Trophoblast cell (in vitro differentiated cells and primary cell): ENCODE measurements around the gene USP13.

Source experiments
- DNase-seq, 2 donors: peaks; one replicate each; pipeline ENCODE4 v3.0.0-alpha.2; 2016
- H2AFZ ChIP-seq: 2 replicates; pipeline ENCODE4 v1.6.1; 2013; ENCODE audit warnings: low read length, moderate library complexity, mild to moderate bottlenecking; ENCODE audit not compliant: insufficient read depth, poor library complexity
- H2AK5ac ChIP-seq: 2 replicates; pipeline ENCODE4 v1.6.1; 2013; ENCODE audit warnings: mild to moderate bottlenecking, low read length
- H2BK120ac ChIP-seq: 2 replicates; pipeline ENCODE4 v1.6.1; 2013; ENCODE audit warnings: low read length, mild to moderate bottlenecking, moderate library complexity; ENCODE audit not compliant: insufficient read depth, poor library complexity
- H2BK12ac ChIP-seq: 2 replicates; pipeline ENCODE4 v1.6.1; 2013; ENCODE audit warnings: mild to moderate bottlenecking, low read length, moderate library complexity
- H2BK5ac ChIP-seq: 2 replicates; pipeline ENCODE4 v1.6.1; 2013; ENCODE audit warnings: low read length, low read depth, moderate library complexity, mild to moderate bottlenecking; ENCODE audit not compliant: poor library complexity
- H3K14ac ChIP-seq: 2 replicates; pipeline ENCODE4 v1.6.1; 2013; ENCODE audit warnings: mild to moderate bottlenecking, low read length
- H3K18ac ChIP-seq: 2 replicates; pipeline ENCODE4 v1.6.1; 2013; ENCODE audit warnings: mild to moderate bottlenecking, low read length
- H3K23ac ChIP-seq: 2 replicates; pipeline ENCODE4 v1.6.1; 2013; ENCODE audit warnings: low read length
- H3K27ac ChIP-seq: 2 replicates; pipeline ENCODE4 v1.5.1; 2013; ENCODE audit warnings: low read depth, mild to moderate bottlenecking, inconsistent platforms, low read length, moderate library complexity
- H3K27me3 ChIP-seq: 2 replicates; pipeline ENCODE4 v1.6.1; 2013; ENCODE audit warnings: inconsistent platforms, mild to moderate bottlenecking, low read length, moderate library complexity; ENCODE audit not compliant: insufficient read depth
- H3K36me3 ChIP-seq, 2 experiments: 1 replicate in 1 of 2; 2 replicates in 1 of 2; pipeline ENCODE4 v1.6.1; 2013; ENCODE audit warnings: low read length in 2 of 2, mild to moderate bottlenecking in 2 of 2, moderate library complexity in 1 of 2; ENCODE audit not compliant: insufficient read depth in 2 of 2, control insufficient read depth in 1 of 2
- H3K4ac ChIP-seq: 2 replicates; pipeline ENCODE4 v1.6.1; 2013; ENCODE audit warnings: low read depth, mild to moderate bottlenecking, low read length, moderate library complexity
- H3K4me1 ChIP-seq, 2 experiments: 1 replicate in 1 of 2; 2 replicates in 1 of 2; pipeline ENCODE4 v1.6.1; 2013; ENCODE audit warnings: low read length in 2 of 2, mild to moderate bottlenecking in 2 of 2, moderate library complexity in 1 of 2; ENCODE audit not compliant: insufficient read depth in 2 of 2, control insufficient read depth in 1 of 2
- H3K4me2 ChIP-seq: 2 replicates; pipeline ENCODE4 v1.6.1; 2013; ENCODE audit warnings: inconsistent platforms, mild to moderate bottlenecking, low read length, moderate library complexity
- H3K4me3 ChIP-seq: 2 replicates; pipeline ENCODE4 v1.5.1; 2013; ENCODE audit warnings: mild to moderate bottlenecking, low read depth, low read length, inconsistent platforms
- H3K79me1 ChIP-seq: one replicate; pipeline ENCODE4 v1.6.1; 2013; ENCODE audit warnings: low read length
- H3K79me2 ChIP-seq: 2 replicates; pipeline ENCODE4 v1.6.1; 2013; ENCODE audit warnings: low read length, mild to moderate bottlenecking; ENCODE audit not compliant: control insufficient read depth, insufficient read depth, poor library complexity
- H3K9ac ChIP-seq: 2 replicates; pipeline ENCODE4 v1.6.1; 2013; ENCODE audit warnings: mild to moderate bottlenecking, low read length
- H3K9me3 ChIP-seq: 2 replicates; pipeline ENCODE4 v1.6.1; 2013; ENCODE audit warnings: low read depth, mild to moderate bottlenecking, control low read depth, inconsistent platforms, low read length; ENCODE audit not compliant: insufficient read depth
- H4K12ac ChIP-seq: 2 replicates; pipeline ENCODE4 v1.6.1; 2013; ENCODE audit warnings: low read depth, mild to moderate bottlenecking, low read length, moderate library complexity
- H4K8ac ChIP-seq: 2 replicates; pipeline ENCODE4 v1.6.1; 2013; ENCODE audit warnings: low read depth, mild to moderate bottlenecking, low read length, moderate library complexity
- H4K91ac ChIP-seq: one replicate; pipeline ENCODE4 v1.6.1; 2013; ENCODE audit warnings: low read depth, mild to moderate bottlenecking, low read length, moderate library complexity
- WGBS: extraction: QIAGEN DNeasy Blood & Tissue Kit; methylation state at CpG from one replicate; pipeline ENCODE4 v1.1.7; 2013; ENCODE audit warnings: missing lambda C conversion rate; ENCODE audit not compliant: insufficient read length, insufficient coverage; ENCODE audit errors: extremely low coverage; 5-methylcytosine and 5-hydroxymethylcytosine counted together

Gene USP13

GRCh38 chr3:179738998-179739397 lies 86.2 kb downstream of the USP13 start:
- Histone ChIP-seq H3K36me3 (peaks cover 2 to 3% of the 10 kb centered on the region in 2 experiments), H3K79me2 (no peaks in the 10 kb centered on the region), H3K14ac (no peak overlapping the region), H2BK12ac (no peak overlapping the region), H3K27me3 (no peaks in the 10 kb centered on the region), H4K91ac (no peak overlapping the region), H3K4me2 (no peak overlapping the region), H2AK5ac (no peak overlapping the region), H3K9ac (no peak overlapping the region), H3K23ac (no peak overlapping the region), H3K4me3 (no peak overlapping the region), H2BK5ac (no peak overlapping the region), H4K8ac (no peak overlapping the region), H3K4me1 (peaks cover 2 to 5% of the 10 kb centered on the region in 2 experiments), H4K12ac (no peak overlapping the region), H3K9me3 (no peaks in the 10 kb centered on the region), H2BK120ac (no peak overlapping the region), H2AFZ (no peak overlapping the region), H3K18ac (no peak overlapping the region), H3K27ac (no peak overlapping the region), H3K79me1 (no peaks in the 10 kb centered on the region), H3K4ac (no peak overlapping the region)
- WGBS: no CpG with 5 or more reads among the region's 6 CpGs
- no peak for DNase-seq

GRCh38 chr3:179739816-179740594 lies 87.2 kb downstream of the USP13 start:
- H3K9me3 ChIP-seq: no peaks in the 10 kb centered on the region
- H3K9ac ChIP-seq: no peak overlapping the region
- no peak overlapping the region for H3K4ac ChIP-seq
- no peak overlapping the region for H3K18ac ChIP-seq
- H4K8ac ChIP-seq: no peak overlapping the region
- H4K12ac ChIP-seq: no peak overlapping the region
- H4K91ac ChIP-seq: no peak overlapping the region
- no peak overlapping the region for H3K4me3 ChIP-seq
- H3K4me2 ChIP-seq: no peak overlapping the region
- no peak overlapping the region for H2AFZ ChIP-seq
- H2BK5ac ChIP-seq: no peak overlapping the region
- no peak for DNase-seq
- no peaks in the 10 kb centered on the region for H3K27me3 ChIP-seq
- no peaks in the 10 kb centered on the region for H3K79me1 ChIP-seq
- H3K79me2 ChIP-seq: no peaks in the 10 kb centered on the region
- WGBS: no CpG with 5 or more reads among the region's 12 CpGs
- no peak overlapping the region for H3K14ac ChIP-seq
- no peak overlapping the region for H2BK120ac ChIP-seq
- no peak overlapping the region for H3K27ac ChIP-seq
- peaks cover 2% of the 10 kb centered on the region in 2 experiments for H3K4me1 ChIP-seq
- H2BK12ac ChIP-seq: no peak overlapping the region
- H3K23ac ChIP-seq: no peak overlapping the region
- no peak overlapping the region for H2AK5ac ChIP-seq
- peaks cover 4 to 7% of the 10 kb centered on the region in 2 experiments for H3K36me3 ChIP-seq

- no peak overlapping the region for H2BK12ac ChIP-seq
- H3K9ac ChIP-seq: no peak overlapping the region
- no peak overlapping the region for H3K14ac ChIP-seq
- H4K12ac ChIP-seq: no peak overlapping the region
- no peak overlapping the region for H4K91ac ChIP-seq
- no peaks in the 10 kb centered on the region for H3K79me2 ChIP-seq
- WGBS: no CpG with 5 or more reads among the region's 2 CpGs
- H3K27ac ChIP-seq: no peak overlapping the region
- H3K4me2 ChIP-seq: no peak overlapping the region
- H2AFZ ChIP-seq: no peak overlapping the region
- H2AK5ac ChIP-seq: no peak overlapping the region
- no peak overlapping the region for H3K4ac ChIP-seq
- no peak overlapping the region for H2BK120ac ChIP-seq
- no peaks in the 10 kb centered on the region for H3K79me1 ChIP-seq
- no peak overlapping the region for H3K4me3 ChIP-seq
- H4K8ac ChIP-seq: no peak overlapping the region
- no peaks in the 10 kb centered on the region for H3K4me1 ChIP-seq
- H2BK5ac ChIP-seq: no peak overlapping the region
- no peak overlapping the region for H3K23ac ChIP-seq
- no peak for DNase-seq
- H3K27me3 ChIP-seq: no peaks in the 10 kb centered on the region
- H3K18ac ChIP-seq: no peak overlapping the region
- no peaks in the 10 kb centered on the region for H3K9me3 ChIP-seq
- peaks cover 4 to 8% of the 10 kb centered on the region in 2 experiments for H3K36me3 ChIP-seq
These were observed 91.1 kb downstream of the USP13 start for GRCh38 chr3:179743913-179744312.

- H3K4me1 ChIP-seq: no peaks in the 10 kb centered on the region
- H3K14ac ChIP-seq: no peak overlapping the region
- no peaks in the 10 kb centered on the region for H3K27me3 ChIP-seq
- no peak overlapping the region for H4K8ac ChIP-seq
- H3K9ac ChIP-seq: no peak overlapping the region
- no peak overlapping the region for H2AK5ac ChIP-seq
- H3K36me3 ChIP-seq: peaks cover 4 to 8% of the 10 kb centered on the region in 2 experiments
- DNase-seq: no peak
- H3K4me2 ChIP-seq: no peak overlapping the region
- no peak overlapping the region for H3K4me3 ChIP-seq
- H2BK5ac ChIP-seq: no peak overlapping the region
- no peak overlapping the region for H2AFZ ChIP-seq
- H3K9me3 ChIP-seq: no peaks in the 10 kb centered on the region
- H3K18ac ChIP-seq: no peak overlapping the region
- H4K91ac ChIP-seq: no peak overlapping the region
- H4K12ac ChIP-seq: no peak overlapping the region
- H2BK120ac ChIP-seq: no peak overlapping the region
- no CpG with 5 or more reads among the region's 5 CpGs for WGBS
- no peaks in the 10 kb centered on the region for H3K79me1 ChIP-seq
- no peaks in the 10 kb centered on the region for H3K79me2 ChIP-seq
- H3K27ac ChIP-seq: no peak overlapping the region
- no peak overlapping the region for H3K4ac ChIP-seq
- H3K23ac ChIP-seq: no peak overlapping the region
- no peak overlapping the region for H2BK12ac ChIP-seq
These were observed 91.8 kb downstream of the USP13 start for GRCh38 chr3:179744667-179745066.
